H9 (cell line): Measurements from ENCODE around the gene FAM217B. TPM values are rescaled to one million over a fixed set of nuclear protein-coding genes. Genes with fewer than 3 reads are reported as not detected.

Experiments used
- DNase-seq: peaks from one replicate; pipeline ENCODE4 v3.0.0-alpha.2; 2017
- H2AFZ ChIP-seq: one replicate; pipeline ENCODE4 v1.6.1; 2013; ENCODE audit warnings: mild to moderate bottlenecking, low read length, control low read depth, moderate library complexity
- H2AK5ac ChIP-seq: 2 replicates; pipeline ENCODE4 v1.6.1; 2013; ENCODE audit warnings: low read length, control low read depth, mixed read lengths; ENCODE audit not compliant: insufficient read length
- H2BK120ac ChIP-seq: one replicate; pipeline ENCODE4 v1.6.1; 2013; ENCODE audit warnings: low read depth, mild to moderate bottlenecking, low read length, control low read depth, inconsistent platforms; ENCODE audit not compliant: poor library complexity, severe bottlenecking
- H2BK12ac ChIP-seq: 2 replicates; pipeline ENCODE4 v1.6.1; 2013; ENCODE audit warnings: low read length, control low read depth, mixed read lengths, low read depth; ENCODE audit not compliant: insufficient read length
- H2BK15ac ChIP-seq: 2 replicates; pipeline ENCODE4 v1.6.1; 2013; ENCODE audit warnings: low read depth, low read length, control low read depth
- H2BK20ac ChIP-seq: one replicate; pipeline ENCODE4 v1.6.1; 2013; ENCODE audit warnings: low read depth, mild to moderate bottlenecking, low read length, control low read depth, inconsistent platforms; ENCODE audit not compliant: poor library complexity, severe bottlenecking
- H2BK5ac ChIP-seq: 2 replicates; pipeline ENCODE4 v1.6.1; 2013; ENCODE audit warnings: low read length, control low read depth, mixed read lengths; ENCODE audit not compliant: insufficient read length
- H3K14ac ChIP-seq: 2 replicates; pipeline ENCODE4 v1.6.1; 2013; ENCODE audit warnings: low read length, control low read depth; ENCODE audit not compliant: insufficient read depth
- H3K18ac ChIP-seq: 2 replicates; pipeline ENCODE4 v1.6.1; 2013; ENCODE audit warnings: low read depth, mild to moderate bottlenecking, mixed read lengths, low read length, control low read depth; ENCODE audit not compliant: insufficient read length
- H3K23ac ChIP-seq: 2 replicates; pipeline ENCODE4 v1.6.1; 2013; ENCODE audit warnings: low read length, control low read depth, mixed read lengths, low read depth; ENCODE audit not compliant: insufficient read length
- H3K23me2 ChIP-seq: 2 replicates; pipeline ENCODE4 v1.6.1; 2013; ENCODE audit warnings: low read depth, mild to moderate bottlenecking, mixed read lengths, low read length, control low read depth; ENCODE audit not compliant: insufficient read length, poor library complexity, severe bottlenecking
- H3K27ac ChIP-seq: 2 replicates; pipeline ENCODE4 v1.5.1; 2013; ENCODE audit warnings: low read length, control low read depth, mixed read lengths, low read depth; ENCODE audit not compliant: insufficient read length
- H3K27me3 ChIP-seq: 2 replicates; pipeline ENCODE4 v1.6.1; 2013; ENCODE audit warnings: low read length, control low read depth, inconsistent platforms; ENCODE audit not compliant: insufficient read depth
- H3K4ac ChIP-seq: 2 replicates; pipeline ENCODE4 v1.6.1; 2013; ENCODE audit warnings: low read depth, mild to moderate bottlenecking, control low read depth, inconsistent platforms, low read length, moderate library complexity
- H3K4me1 ChIP-seq: 2 replicates; pipeline ENCODE4 v1.6.1; 2013; ENCODE audit warnings: low read length, control low read depth, inconsistent platforms; ENCODE audit not compliant: insufficient read depth
- H3K4me2 ChIP-seq: 2 replicates; pipeline ENCODE4 v1.6.1; 2013; ENCODE audit warnings: low read length, control low read depth, mixed read lengths; ENCODE audit not compliant: insufficient read length, insufficient read depth
- H3K56ac ChIP-seq: 2 replicates; pipeline ENCODE4 v1.6.1; 2013; ENCODE audit warnings: low read depth, mild to moderate bottlenecking, mixed read lengths, low read length, control low read depth; ENCODE audit not compliant: insufficient read length
- H3K79me1 ChIP-seq: 2 replicates; pipeline ENCODE4 v1.6.1; 2013; ENCODE audit warnings: low read depth, mild to moderate bottlenecking, moderate library complexity, low read length, control low read depth, inconsistent platforms; ENCODE audit not compliant: insufficient read depth, poor library complexity, severe bottlenecking
- H3K79me2 ChIP-seq: 2 replicates; pipeline ENCODE4 v1.6.1; 2013; ENCODE audit warnings: low read length, control low read depth, inconsistent platforms; ENCODE audit not compliant: insufficient read depth
- H3K9ac ChIP-seq: 2 replicates; pipeline ENCODE4 v1.6.1; 2013; ENCODE audit warnings: low read length, control low read depth, mixed read lengths; ENCODE audit not compliant: insufficient read length; ENCODE audit errors: extremely low read depth
- H3K9me3 ChIP-seq: one replicate; pipeline ENCODE4 v1.6.1; 2013; ENCODE audit warnings: low read depth, low read length, inconsistent platforms; ENCODE audit not compliant: control insufficient read depth
- H3T11ph ChIP-seq: one replicate; pipeline ENCODE4 v1.6.1; 2013; ENCODE audit warnings: mild to moderate bottlenecking, low read length, control low read depth, inconsistent platforms
- H4K20me1 ChIP-seq: one replicate; pipeline ENCODE4 v1.6.1; 2013; ENCODE audit not compliant: control insufficient read depth, insufficient read length, insufficient read depth
- H4K5ac ChIP-seq: 2 replicates; pipeline ENCODE4 v1.6.1; 2013; ENCODE audit warnings: low read depth, mild to moderate bottlenecking, mixed read lengths, low read length, control low read depth; ENCODE audit not compliant: insufficient read length
- H4K8ac ChIP-seq: replicated peaks from 2 replicates; pipeline ENCODE4 v1.6.1; 2013; ENCODE audit warnings: low read length, control low read depth, mixed read lengths, low read depth; ENCODE audit not compliant: insufficient read length
- H4K91ac ChIP-seq: 2 replicates; pipeline ENCODE4 v1.6.1; 2013; ENCODE audit warnings: low read depth, mild to moderate bottlenecking, moderate library complexity, mixed read lengths, low read length, control low read depth; ENCODE audit not compliant: insufficient read length
- H3K27ac Mint-ChIP-seq, 3 experiments: 2 replicates in 2 of 3; 3 replicates in 1 of 3; pipeline ENCODE4 v1.8.0; 2020 to 2021; ENCODE audit warnings: mixed read lengths in 3 of 3, mild to moderate bottlenecking in 1 of 3, moderate library complexity in 1 of 3
- H3K27me3 Mint-ChIP-seq: 2 replicates; pipeline ENCODE4 v1.8.0; 2021; ENCODE audit warnings: low read depth, mild to moderate bottlenecking, moderate library complexity, mixed read lengths
- H3K36me3 Mint-ChIP-seq, 3 experiments: 2 replicates in 2 of 3; 3 replicates in 1 of 3; pipeline ENCODE4 v1.8.0; 2020 to 2021; ENCODE audit warnings: low read depth in 3 of 3, mixed read lengths in 3 of 3; ENCODE audit not compliant: insufficient read depth in 1 of 3
- H3K4me1 Mint-ChIP-seq, 2 experiments: 2 replicates each; pipeline ENCODE4 v1.8.0; 2020; ENCODE audit warnings: mixed read lengths in 2 of 2
- H3K4me3 Mint-ChIP-seq, 2 experiments: 2 replicates in 1 of 2; 3 replicates in 1 of 2; pipeline ENCODE4 v1.8.0; 2020 to 2021; ENCODE audit warnings: mild to moderate bottlenecking in 2 of 2, mixed read lengths in 2 of 2, moderate library complexity in 1 of 2
- H3K9me3 Mint-ChIP-seq, 2 experiments: 2 replicates in 1 of 2; 3 replicates in 1 of 2; pipeline ENCODE4 v1.8.0; 2020; ENCODE audit warnings: mild to moderate bottlenecking in 2 of 2, mixed read lengths in 2 of 2, moderate library complexity in 1 of 2
- WGBS: extraction: QIAGEN DNeasy Blood & Tissue Kit; methylation state at CpG from one replicate; pipeline ENCODE4 v1.1.7; 2013; ENCODE audit warnings: missing lambda C conversion rate, low lambda C conversion rate, mixed read lengths; ENCODE audit not compliant: insufficient read length; ENCODE audit errors: extremely low coverage; 5-methylcytosine and 5-hydroxymethylcytosine counted together
- total RNA-seq: library from RNA; stranded (reverse); gene quantifications from 2 replicates; pipeline ENCODE4 v1.2.1, GENCODE V29; 2021
- TF ChIP-seq, protein P1 (sequence below): fragments of 200-600 bp; sonication (generic); conservative IDR thresholded peaks from 3 replicates; pipeline ENCODE4 v1.8.0; 2021; ENCODE audit warnings: antibody characterized with exemption, mild to moderate bottlenecking

Gene FAM217B
- total RNA-seq, 1 experiment from 2014 or later: 24.5 TPM

DNA sequence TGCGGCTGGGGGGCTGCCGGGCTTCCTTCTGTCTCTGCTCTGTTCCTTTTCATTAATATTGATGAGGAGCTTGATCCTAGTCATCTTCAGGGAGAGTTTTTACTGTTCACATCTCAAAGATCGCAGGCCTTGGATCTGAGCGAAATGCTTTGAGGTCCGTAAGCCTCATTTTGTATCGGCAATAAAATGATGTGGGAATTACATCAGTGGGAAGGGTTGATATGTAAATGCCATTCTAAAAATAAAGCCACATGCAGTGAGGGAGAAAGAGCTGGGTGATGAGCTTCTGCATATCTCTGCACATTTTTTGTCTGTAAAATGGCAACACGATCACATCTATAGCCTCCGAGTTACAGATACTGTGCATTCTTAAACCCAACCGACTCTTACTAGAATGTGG is 42.9 kb downstream of the FAM217B start:
- Histone ChIP-seq H3T11ph (no peak overlapping the region), H3K18ac (no peak overlapping the region), H3K27ac (no peak overlapping the region), H2BK5ac (no peak overlapping the region), H2AFZ (no peak overlapping the region), H3K4me1 (no peaks in the 10 kb centered on the region), H3K23ac (no peak overlapping the region), H3K79me2 (no peaks in the 10 kb centered on the region), H3K9me3 (no peaks in the 10 kb centered on the region), H3K56ac (no peak overlapping the region), H3K9ac (no peak overlapping the region), H3K27me3 (no peaks in the 10 kb centered on the region; the same call in 1 of the 2 replicates), H2BK15ac (no peak overlapping the region), H4K8ac (no peak overlapping the region), H3K4ac (no peak overlapping the region), H2BK20ac (no peak overlapping the region), H3K23me2 (no peaks in the 10 kb centered on the region), H2BK120ac (no peak overlapping the region), H3K79me1 (no peaks in the 10 kb centered on the region), H3K14ac (no peak overlapping the region), H2AK5ac (no peak overlapping the region), H4K91ac (no peak overlapping the region), H4K5ac (no peak overlapping the region), H4K20me1 (no peaks in the 10 kb centered on the region), H2BK12ac (no peak overlapping the region), H3K4me2 (no peak overlapping the region)
- Mint-ChIP-seq H3K27me3 (no peaks in the 10 kb centered on the region), H3K4me1 (peaks cover 5 to 9% of the 10 kb centered on the region in 2 experiments), H3K4me3 (no peak overlapping the region), H3K27ac (no peak overlapping the region), H3K9me3 (no peaks in the 10 kb centered on the region), H3K36me3 (no peaks in the 10 kb centered on the region)
- no peak for DNase-seq
- no CpG with 5 or more reads among the region's 9 CpGs for WGBS
- TF ChIP-seq, protein P1, sequence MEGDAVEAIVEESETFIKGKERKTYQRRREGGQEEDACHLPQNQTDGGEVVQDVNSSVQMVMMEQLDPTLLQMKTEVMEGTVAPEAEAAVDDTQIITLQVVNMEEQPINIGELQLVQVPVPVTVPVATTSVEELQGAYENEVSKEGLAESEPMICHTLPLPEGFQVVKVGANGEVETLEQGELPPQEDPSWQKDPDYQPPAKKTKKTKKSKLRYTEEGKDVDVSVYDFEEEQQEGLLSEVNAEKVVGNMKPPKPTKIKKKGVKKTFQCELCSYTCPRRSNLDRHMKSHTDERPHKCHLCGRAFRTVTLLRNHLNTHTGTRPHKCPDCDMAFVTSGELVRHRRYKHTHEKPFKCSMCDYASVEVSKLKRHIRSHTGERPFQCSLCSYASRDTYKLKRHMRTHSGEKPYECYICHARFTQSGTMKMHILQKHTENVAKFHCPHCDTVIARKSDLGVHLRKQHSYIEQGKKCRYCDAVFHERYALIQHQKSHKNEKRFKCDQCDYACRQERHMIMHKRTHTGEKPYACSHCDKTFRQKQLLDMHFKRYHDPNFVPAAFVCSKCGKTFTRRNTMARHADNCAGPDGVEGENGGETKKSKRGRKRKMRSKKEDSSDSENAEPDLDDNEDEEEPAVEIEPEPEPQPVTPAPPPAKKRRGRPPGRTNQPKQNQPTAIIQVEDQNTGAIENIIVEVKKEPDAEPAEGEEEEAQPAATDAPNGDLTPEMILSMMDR: no peak
